HepG2 (cell line): ENCODE results near the gene NT5C. TPM values are rescaled to one million over a fixed set of nuclear protein-coding genes. Genes with fewer than 3 reads are reported as not detected.

ENCODE experiments used
- ARNT ChIP-seq: fragments of 450-650 bp; IDR thresholded peaks from 2 replicates; pipeline ENCODE4 v1.6.1; 2017
- BCL6 ChIP-seq: IDR thresholded peaks from 2 replicates; pipeline ENCODE4 v1.6.1; 2016; ENCODE audit warnings: missing genetic modification reagents, missing compliant biosample characterization
- CCDC6 ChIP-seq: sonication (generic); formaldehyde crosslinking; IDR thresholded peaks from 2 replicates; pipeline ENCODE4 v1.8.1; 2022; ENCODE audit warnings: mild to moderate bottlenecking, missing genetic modification reagents, moderate library complexity
- HHEX ChIP-seq: IDR thresholded peaks from 2 replicates; pipeline ENCODE4 v1.6.1; 2016; ENCODE audit warnings: control low read depth
- HNRNPLL ChIP-seq: fragments of 200-400 bp; formaldehyde crosslinking; IDR thresholded peaks from 2 replicates; pipeline ENCODE4 v1.6.1; 2017; ENCODE audit warnings: mild to moderate bottlenecking, low read depth, low read length; ENCODE audit not compliant: poor library complexity, severe bottlenecking
- KDM6A ChIP-seq: IDR thresholded peaks from 2 replicates; pipeline ENCODE4 v1.6.1; 2016; ENCODE audit warnings: low read depth
- LRRFIP1 ChIP-seq: sonication (generic); formaldehyde crosslinking; conservative IDR thresholded peaks from 2 replicates; pipeline ENCODE4 v1.4.0; 2020; ENCODE audit warnings: missing genetic modification reagents
- MED13 ChIP-seq: sonication (generic); formaldehyde crosslinking; IDR thresholded peaks from 2 replicates; pipeline ENCODE4 v1.5.0; 2020; ENCODE audit warnings: missing genetic modification reagents
- RFXANK ChIP-seq: IDR thresholded peaks from 2 replicates; pipeline ENCODE4 v1.6.1; 2016
- SALL1 ChIP-seq: sonication (generic); formaldehyde crosslinking; IDR thresholded peaks from 2 replicates; pipeline ENCODE4 v1.8.0; 2022; ENCODE audit warnings: mild to moderate bottlenecking, missing genetic modification reagents
- SNAI1 ChIP-seq: sonication (generic); formaldehyde crosslinking; IDR thresholded peaks from 2 replicates; pipeline ENCODE4 v1.5.0; 2020; ENCODE audit warnings: mild to moderate bottlenecking, missing genetic modification reagents, borderline replicate concordance
- SNAPC4 ChIP-seq: sonication (generic); formaldehyde crosslinking; IDR thresholded peaks from 2 replicates; pipeline ENCODE4 v1.4.0; 2020; ENCODE audit warnings: mild to moderate bottlenecking, missing genetic modification reagents
- SOX13 ChIP-seq, 3 experiments: fragments of 450-650 bp in 1 of 3; sonication (generic) in 1 of 3; formaldehyde crosslinking in 1 of 3; IDR thresholded peaks in 2 of 3; conservative IDR thresholded peaks in 1 of 3; 2 replicates each; pipeline versions ENCODE4 v1.5.0 to v1.6.1; 2016 to 2020; ENCODE audit warnings: antibody characterized with exemption in 1 of 3, mild to moderate bottlenecking in 1 of 3, missing compliant biosample characterization in 1 of 3, missing genetic modification reagents in 1 of 3, moderate library complexity in 1 of 3
- SOX6 ChIP-seq, 2 experiments: fragments of 450-650 bp in 1 of 2; sonication (generic) in 1 of 2; formaldehyde crosslinking in 1 of 2; IDR thresholded peaks; 2 replicates each; pipeline versions ENCODE4 v1.4.0 to v1.6.1; 2017 to 2020; ENCODE audit warnings: antibody characterized with exemption in 1 of 2, mild to moderate bottlenecking in 1 of 2, missing genetic modification reagents in 1 of 2
- SP140L ChIP-seq: sonication (generic); formaldehyde crosslinking; IDR thresholded peaks from 2 replicates; pipeline ENCODE4 v1.4.0; 2020; ENCODE audit warnings: missing genetic modification reagents, borderline replicate concordance
- SRY ChIP-seq: sonication (generic); formaldehyde crosslinking; IDR thresholded peaks from 2 replicates; pipeline ENCODE4 v1.8.0; 2022; ENCODE audit warnings: mild to moderate bottlenecking, missing genetic modification reagents
- ZNF562 ChIP-seq: sonication (generic); formaldehyde crosslinking; IDR thresholded peaks from 2 replicates; pipeline ENCODE4 v1.8.0; 2022; ENCODE audit warnings: missing genetic modification reagents, borderline replicate concordance
- ZNF672 ChIP-seq: sonication (generic); formaldehyde crosslinking; IDR thresholded peaks from 2 replicates; pipeline ENCODE4 v1.8.1; 2022; ENCODE audit warnings: missing genetic modification reagents
- ZNF749 ChIP-seq: sonication (generic); formaldehyde crosslinking; IDR thresholded peaks from 2 replicates; pipeline ENCODE4 v1.8.0; 2022; ENCODE audit warnings: mild to moderate bottlenecking, missing genetic modification reagents, moderate library complexity, borderline replicate concordance
- ZNF75D ChIP-seq: sonication (generic); formaldehyde crosslinking; IDR thresholded peaks from 2 replicates; pipeline ENCODE4 v1.8.1; 2023; ENCODE audit warnings: missing genetic modification reagents, mild to moderate bottlenecking, borderline replicate concordance
- ZNF792 ChIP-seq: IDR thresholded peaks from 2 replicates; pipeline ENCODE4 v1.6.1; 2016
- ZNF816 ChIP-seq: sonication (generic); formaldehyde crosslinking; IDR thresholded peaks from 2 replicates; pipeline ENCODE4 v1.8.0; 2022; ENCODE audit warnings: missing genetic modification reagents, mild to moderate bottlenecking, borderline replicate concordance
- ZSCAN22 ChIP-seq: sonication (generic); formaldehyde crosslinking; IDR thresholded peaks from 2 replicates; pipeline ENCODE4 v1.4.0; 2020; ENCODE audit warnings: mild to moderate bottlenecking, missing genetic modification reagents
- polyA plus RNA-seq, 8 experiments: library from polyadenylated mRNA; depleted of rRNA in 3 of 8; stranded (reverse) in 7 of 8; unstranded in 1 of 8; fragments of >200 nt; fragmentation: Illumina TruSeq in 4 of 8; extraction: Trizol in 4 of 8; gene quantifications; 2 replicates each; pipeline versions ENCODE4 v1.2.1 to v1.2.3, GENCODE V29; 2011 to 2016; ENCODE audit warnings: low read depth in 4 of 8, missing spikeins in 1 of 8, mixed read lengths in 1 of 8; ENCODE audit not compliant: insufficient read depth in 1 of 8
- total RNA-seq, 5 experiments: library from RNA; depleted of rRNA; stranded (reverse); fragments of >200 nt; fragmentation: Illumina TruSeq; extraction: Trizol; gene quantifications; 2 replicates each; pipeline ENCODE4 v1.2.3, GENCODE V29; 2016; ENCODE audit warnings: low read depth in 1 of 5

The NT5C gene
- total and polyA plus RNA-seq, 2 of the 13 experiments (the other 11 are each of a cell fraction or from before 2014, with no cell fraction given) = 42.8 to 48.6 TPM

GRCh38 chr17:75131278-75132017 lies at the start of gene NT5C (continued):
- TF ChIP-seq SOX13 (IDR thresholded peaks at IDR 0.05) (no peak), SOX13 (CRISPR knock-in tag; conservative IDR thresholded peaks at IDR 0.05 in 1 of 2, IDR thresholded peaks at IDR 0.05 in 1 of 2) (no peak), ZNF816 (CRISPR knock-in tag) (no peak; the same call in 1 of the 2 replicates), ARNT (no peak), ZNF792 (0 out of 2 replicates have a peak, but pooled peaks have one; percentile 43), ZNF562 (no peak), SP140L (peak; percentile 43; the same call in 1 of the 2 replicates), CCDC6 (peak; percentile 81; the same call in 1 of the 2 replicates), LRRFIP1 (CRISPR knock-in tag) (no peak; the same call in 1 of the 2 replicates), HNRNPLL (peak; percentile 94), MED13 (CRISPR knock-in tag) (no peak), ZNF75D (no peak), ZNF749 (CRISPR knock-in tag) (no peak; the same call in 1 of the 2 replicates), ZSCAN22 (CRISPR knock-in tag) (peak; percentile 52; the same call in 1 of the 2 replicates), SOX6 (IDR thresholded peaks at IDR 0.05) (no peak), SOX6 (CRISPR knock-in tag; IDR thresholded peaks at IDR 0.05) (peak; percentile 51), RFXANK (CRISPR knock-in tag) (peak; percentile 37; the same call in 1 of the 2 replicates), BCL6 (CRISPR knock-in tag) (peak; percentile 6; the same call in 1 of the 2 replicates), SNAI1 (CRISPR knock-in tag) (peak; percentile 60; the same call in 1 of the 2 replicates), KDM6A (CRISPR knock-in tag) (0 out of 2 replicates have a peak, but pooled peaks have one; percentile 32), HHEX (no peak), SRY (peak; percentile 85; the same call in 1 of the 2 replicates), SNAPC4 (CRISPR knock-in tag) (peak; percentile 92), ZNF672 (CRISPR knock-in tag) (no peak), SALL1 (CRISPR knock-in tag) (peak; percentile 96)
